Cardiac fibroblast (primary cell): ENCODE data around the gene SALL4.

Experiments used
- DNase-seq, 2 donors: peaks; one replicate each; pipeline versions ENCODE4 v3.0.0 to v3.0.0-alpha.2; 2010; ENCODE audit warnings: low read depth in 2 of 2
- H3K4me3 ChIP-seq, 2 donors: replicated peaks in 1 of 2; 1 replicate in 1 of 2; 2 replicates in 1 of 2; pipeline ENCODE4 v1.5.1; 2011; ENCODE audit warnings: low read depth in 2 of 2, low read length in 2 of 2, mild to moderate bottlenecking in 2 of 2, moderate library complexity in 1 of 2
- CTCF ChIP-seq: IDR thresholded peaks from one replicate; pipeline ENCODE4 v1.5.1; 2011; ENCODE audit warnings: low read depth, mild to moderate bottlenecking, low read length, inconsistent platforms

SALL4 gene

DNA sequence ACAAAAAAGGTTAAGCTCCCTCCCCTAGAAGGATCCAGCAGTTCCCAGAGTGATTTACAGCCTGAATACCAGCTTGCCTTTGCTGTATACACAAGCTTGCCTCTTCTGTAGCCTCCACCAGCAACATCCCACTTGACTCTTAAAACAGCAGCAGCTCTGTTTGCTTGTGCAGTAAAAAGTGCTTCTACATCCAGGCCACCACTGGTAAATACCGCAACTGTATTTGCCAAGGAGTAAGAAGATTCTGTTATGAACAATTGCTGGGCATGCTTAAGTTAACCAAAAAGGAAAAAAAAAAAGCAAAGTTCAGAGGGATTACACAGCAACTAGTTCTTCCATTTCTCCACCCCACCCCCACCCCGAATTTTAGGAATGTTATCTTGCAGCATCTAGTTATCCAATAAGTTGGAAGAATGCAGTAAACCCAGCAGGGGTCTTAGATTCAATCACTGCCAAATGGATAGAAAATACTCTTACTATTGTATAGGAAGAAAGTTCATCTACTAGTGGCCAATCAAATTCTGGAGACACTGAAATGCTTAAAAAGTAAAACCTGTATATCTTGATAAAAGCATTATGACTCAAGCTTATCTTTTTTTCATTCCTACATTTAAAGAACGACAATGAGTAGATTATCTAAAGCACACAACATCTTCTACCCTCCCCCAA lies 4.8 kb downstream of the SALL4 start:
- TF ChIP-seq CTCF: no peak
- no peak overlapping the region for H3K4me3 ChIP-seq
- DNase-seq: no peak

DNA sequence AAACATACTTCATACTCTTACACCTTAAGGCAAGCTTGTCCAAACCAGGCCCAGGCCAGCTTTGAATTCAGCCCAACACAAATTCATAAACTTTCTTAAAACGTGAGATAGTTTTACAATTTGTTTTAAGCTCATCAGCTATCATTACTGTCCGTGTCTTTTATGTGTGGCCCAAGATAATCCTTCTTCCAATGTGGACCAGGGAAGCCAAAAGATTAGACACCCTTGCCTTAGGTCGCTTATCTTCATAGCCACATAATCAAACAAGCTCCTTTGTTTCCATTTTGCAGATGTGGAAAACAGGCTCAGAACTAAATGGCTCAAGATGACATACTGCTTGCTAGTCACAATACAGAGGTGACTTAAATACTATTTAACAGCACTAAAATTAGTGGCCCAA lies 6.0 kb downstream of the SALL4 start:
- no peak for TF ChIP-seq CTCF
- no peak for DNase-seq
- H3K4me3 ChIP-seq: no peak overlapping the region

DNA sequence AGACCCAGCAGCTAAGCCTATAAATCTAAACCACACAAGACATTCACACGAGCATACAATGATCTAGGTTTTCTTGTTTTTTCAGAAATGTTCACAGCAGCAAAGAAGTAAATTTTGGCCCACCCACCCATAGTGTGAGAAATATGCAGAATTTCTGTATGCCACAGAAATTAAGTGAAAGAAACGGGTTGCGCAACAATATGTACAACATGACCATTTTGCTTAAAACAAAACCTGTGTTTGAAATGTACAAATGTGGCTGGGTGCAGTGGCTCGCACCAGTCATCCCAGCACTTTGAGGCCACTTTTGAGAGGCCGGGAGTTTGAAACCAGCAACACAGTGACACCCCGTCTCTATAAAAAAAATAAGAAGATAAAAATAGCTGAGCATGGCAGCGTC lies 9.4 kb downstream of the SALL4 start:
- H3K4me3 ChIP-seq: no peak overlapping the region
- DNase-seq: no peak
- TF ChIP-seq CTCF: no peak

GRCh38 chr20:51791626-51792025 lies 10.7 kb downstream of the SALL4 start:
- no peak for TF ChIP-seq CTCF
- H3K4me3 ChIP-seq: no peak overlapping the region
- DNase-seq: no peak

- no peak for TF ChIP-seq CTCF
- H3K4me3 ChIP-seq: no peak overlapping the region
Measured at GRCh38 chr20:51790256-51790655, 12.1 kb downstream of the SALL4 start.

GRCh38 chr20:51789434-51789833 lies 12.9 kb downstream of the SALL4 start:
- TF ChIP-seq CTCF: no peak
- no peak overlapping the region for H3K4me3 ChIP-seq
- no peak for DNase-seq

More at GRCh38 chr20:51790256-51790655, 12.1 kb downstream of the SALL4 start:
- no peak for DNase-seq

DNA sequence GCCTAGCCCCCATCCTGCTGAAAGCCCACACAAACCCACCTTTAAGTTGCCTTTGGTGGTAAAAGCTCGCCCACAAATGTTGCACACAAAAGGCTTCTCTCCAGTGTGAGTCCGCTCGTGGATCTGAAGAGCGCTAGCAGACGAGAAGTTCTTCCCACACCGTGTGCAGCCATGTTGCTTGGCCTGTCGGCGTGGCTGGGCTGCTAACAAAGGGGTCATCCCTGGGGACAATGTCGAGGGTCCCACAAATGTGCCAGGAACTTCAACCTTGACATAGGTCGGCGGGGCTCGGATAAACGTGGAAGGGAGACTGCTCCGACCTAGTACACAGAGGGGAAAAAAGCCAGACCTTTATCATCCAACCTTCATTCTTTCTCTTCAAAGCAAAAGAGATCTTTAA lies 13.5 kb downstream of the SALL4 start:
- no peak for TF ChIP-seq CTCF
- no peak for DNase-seq
- no peak overlapping the region for H3K4me3 ChIP-seq
